BJ (cell line): ENCODE data around the gene BATF. TPM values are rescaled to one million over a fixed set of nuclear protein-coding genes. Genes with fewer than 3 reads are reported as not detected.

Source experiments
- CTCF ChIA-PET: fragments of 350-600 bp; formaldehyde crosslinking; extraction: SDS; loops from one replicate; lab custom pipeline; 2021; ENCODE audit warnings: antibody characterized with exemption, inconsistent platforms; lab: Yijun Ruan, JAX
- POLR2A ChIA-PET: fragments of 300-600 bp; sonication (Branson Sonifier 250); formaldehyde crosslinking; extraction: SDS; loops from one replicate; lab custom pipeline; 2021; ENCODE audit warnings: antibody characterized with exemption; lab: Charles Lee
- DNase-seq: peaks from one replicate; pipeline ENCODE4 v3.0.0-alpha.2; 2011; ENCODE audit warnings: low read depth
- H3K27me3 ChIP-seq: 2 replicates; pipeline ENCODE4 v1.6.0; 2011; ENCODE audit warnings: low read length; ENCODE audit not compliant: control insufficient read depth, insufficient read depth
- H3K36me3 ChIP-seq: 2 replicates; pipeline ENCODE4 v1.5.1; 2011; ENCODE audit warnings: low read length; ENCODE audit not compliant: control insufficient read depth, insufficient read depth
- H3K4me3 ChIP-seq: 2 replicates; pipeline ENCODE4 v1.5.1; 2011; ENCODE audit warnings: low read depth, mild to moderate bottlenecking, control low read depth, low read length
- CTCF ChIP-seq: IDR thresholded peaks from 2 replicates; pipeline ENCODE4 v1.5.1; 2011; ENCODE audit warnings: low read depth, mild to moderate bottlenecking, control low read depth, inconsistent platforms, low read length, moderate library complexity; ENCODE audit not compliant: insufficient read depth
- polyA plus RNA-seq: library from polyadenylated mRNA; depleted of rRNA; stranded (reverse); fragments of >200 nt; gene quantifications from 2 replicates; pipeline ENCODE4 v1.2.3, GENCODE V29; 2011

The BATF gene
- polyA plus RNA-seq, 1 experiment: not detected

- CTCF ChIA-PET: interaction anchor here (8.5 to 13.3 kb wide), 2 partner anchors 9 to 83 kb away, joined by 104 to 480 read pairs; partner anchors contain the start of genes ERG28 and TTLL5
Observed at GRCh38 chr14:75570797-75571196, 48.5 kb downstream of the BATF start.

GRCh38 chr14:75572104-75572503 lies 49.8 kb downstream of the BATF start:
- peaks cover 20% of the 10 kb centered on the region for H3K27me3 ChIP-seq
- no peak for TF ChIP-seq CTCF
- POLR2A ChIA-PET: no interaction called here

More at GRCh38 chr14:75570797-75571196, 48.5 kb downstream of the BATF start:
- TF ChIP-seq CTCF: no peak
- DNase-seq: no peak
- Histone ChIP-seq H3K27me3 (peaks cover 20% of the 10 kb centered on the region), H3K36me3 (no peaks in the 10 kb centered on the region), H3K4me3 (no peak overlapping the region)
- POLR2A ChIA-PET: no interaction called here

GRCh38 chr14:75577090-75577489 lies 54.8 kb downstream of the BATF start:
- peaks cover 8% of the 10 kb centered on the region for H3K27me3 ChIP-seq
- ChIA-PET CTCF (interaction anchor here (0.5 to 13.3 kb wide), 25 partner anchors 8 to 810 kb away, joined by 3 to 480 read pairs (median 4); partner anchors contain the start of genes ERG28, TGFB3 and TTLL5), POLR2A (interaction anchor here (0.6 to 0.9 kb wide), 2 partner anchors 77 to 318 kb away, joined by 3 read pairs; no protein-coding TSS in a partner anchor)
- DNase-seq: no peak
- no peak for TF ChIP-seq CTCF
- H3K4me3 ChIP-seq: no peak overlapping the region
- H3K36me3 ChIP-seq: no peaks in the 10 kb centered on the region

More at GRCh38 chr14:75572104-75572503, 49.8 kb downstream of the BATF start:
- CTCF ChIA-PET: interaction anchor here (8.5 to 13.3 kb wide), 2 partner anchors 10 to 82 kb away, joined by 104 to 480 read pairs; partner anchors contain the start of genes ERG28 and TTLL5
- no peak overlapping the region for H3K4me3 ChIP-seq
- H3K36me3 ChIP-seq: no peaks in the 10 kb centered on the region
- no peak for DNase-seq

GRCh38 chr14:75577729-75578101 lies 55.4 kb downstream of the BATF start:
- peak; percentile 85 for TF ChIP-seq CTCF
- CTCF ChIA-PET: interaction anchor here (0.5 to 13.3 kb wide), 29 partner anchors 9 to 810 kb away, joined by 3 to 480 read pairs (median 3); partner anchors contain the start of genes ERG28 and TTLL5

DNA sequence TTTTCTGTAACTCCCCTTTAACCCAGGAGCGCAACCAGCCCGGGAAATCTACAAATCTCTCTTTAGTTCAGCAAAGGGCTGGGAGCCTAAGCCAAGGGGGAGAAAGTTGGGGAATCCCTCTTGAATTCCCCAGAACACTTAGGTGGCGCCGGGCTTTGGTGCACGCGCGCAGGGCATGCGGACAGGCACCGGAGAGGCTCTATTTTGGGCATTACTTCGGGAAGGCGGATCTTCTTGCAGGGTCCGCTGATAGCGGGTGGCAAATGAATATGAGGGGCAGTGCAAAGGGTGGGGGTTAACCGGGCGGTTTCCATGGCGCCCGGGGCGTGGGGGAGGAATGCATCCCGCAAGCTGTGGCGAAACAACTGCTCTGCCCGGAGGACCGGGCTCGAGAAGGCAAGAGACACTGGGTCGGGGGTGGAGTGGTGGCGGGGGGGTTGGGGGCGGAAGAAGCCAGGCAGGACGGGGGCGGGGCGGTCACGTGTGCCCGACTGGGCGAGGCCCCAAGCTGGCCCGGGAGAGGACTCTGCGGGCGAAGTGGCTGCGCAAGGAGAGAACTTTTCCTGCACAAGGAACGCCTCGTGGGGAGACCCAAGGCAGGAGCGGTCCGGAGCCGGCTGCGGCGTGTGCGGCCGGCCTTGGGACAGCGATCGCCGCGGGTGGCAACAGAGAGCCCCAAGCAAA lies 56.0 kb downstream of the BATF start, which contains the start of gene FLVCR2:
TSS of gene FLVCR2 (plus strand) at position 519 of the 684 bp plus-strand sequence. CDS start 353 bp downstream, outside the sequence.
- POLR2A ChIA-PET: no interaction called here
- Histone ChIP-seq H3K4me3 (peak within 1 kb of the TSS; percentile 49), H3K27me3 (0 out of 2 replicates have a peak, but pooled peaks cover 2% of the 10 kb centered on the region), H3K36me3 (no peaks in the 10 kb centered on the region)
- no peak for DNase-seq
- TF ChIP-seq CTCF: no peak
- CTCF ChIA-PET: interaction anchor here (0.6 to 13.3 kb wide), 22 partner anchors 9 to 809 kb away, joined by 3 to 480 read pairs (median 4); partner anchors contain the start of genes ERG28 and TTLL5

More at GRCh38 chr14:75577729-75578101, 55.4 kb downstream of the BATF start:
- 0 out of 2 replicates have a peak, but pooled peaks cover 2% of the 10 kb centered on the region for H3K27me3 ChIP-seq
- peak overlapping the region; percentile 49 for H3K4me3 ChIP-seq
- no peak for DNase-seq
- H3K36me3 ChIP-seq: no peaks in the 10 kb centered on the region
- POLR2A ChIA-PET: no interaction called here
